HG03103 (cell line): ENCODE data around the gene PLXNA2.

ENCODE experiments used
- ATAC-seq: cut with Tn5 transposase; IDR thresholded peaks from one replicate; pipeline ENCODE4 v1.9.1; 2021; ENCODE audit warnings: low read depth; ENCODE audit not compliant: unreplicated experiment

PLXNA2 gene

DNA sequence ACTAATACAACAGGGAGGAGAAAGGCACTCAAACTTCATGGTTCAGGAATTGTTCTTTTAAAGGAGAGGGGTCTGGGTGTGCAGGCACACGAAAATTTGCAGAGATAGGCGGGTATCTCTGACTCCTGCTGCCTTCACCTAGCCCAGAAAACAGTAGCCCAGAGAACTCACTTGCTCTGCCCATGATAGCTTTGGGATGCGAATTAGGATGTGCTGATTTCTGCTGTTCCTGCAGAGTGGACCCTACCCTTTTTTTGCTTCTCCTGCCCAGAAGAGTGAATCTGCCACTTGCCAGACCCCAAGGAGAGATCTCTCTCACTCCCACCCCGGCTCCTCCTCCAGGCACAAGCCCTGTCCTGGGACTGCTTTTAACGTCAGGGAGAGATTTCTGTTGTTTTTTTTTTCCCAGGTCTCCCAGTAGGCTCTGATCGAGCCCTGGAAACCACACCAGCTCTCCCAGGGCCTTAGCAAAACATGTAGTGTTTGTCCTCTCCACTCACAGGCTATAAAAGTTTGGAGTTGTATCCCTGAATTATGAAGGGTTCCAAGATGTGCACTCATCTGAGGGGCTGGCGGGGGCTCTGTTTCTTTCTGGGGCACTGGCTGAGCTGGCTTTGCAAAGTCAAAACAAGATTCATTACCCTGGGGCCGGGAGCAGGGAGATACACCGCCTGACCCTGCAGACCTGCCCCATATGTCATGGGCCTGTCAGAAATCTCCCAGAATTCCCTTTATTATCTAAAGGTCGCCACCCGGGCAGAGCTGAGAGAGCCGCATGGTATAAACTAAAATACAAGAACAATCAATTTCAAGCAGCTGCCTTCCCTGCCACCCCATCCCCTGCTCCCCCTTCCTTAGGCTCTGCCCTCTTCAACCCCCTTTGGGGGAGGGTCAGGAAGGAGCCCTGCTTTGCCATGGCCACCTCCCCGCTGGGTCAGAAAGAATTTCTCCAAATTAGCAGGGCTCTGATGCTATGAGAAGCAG, 17.9 kb downstream of the PLXNA2 start:
- no peak for ATAC-seq

DNA sequence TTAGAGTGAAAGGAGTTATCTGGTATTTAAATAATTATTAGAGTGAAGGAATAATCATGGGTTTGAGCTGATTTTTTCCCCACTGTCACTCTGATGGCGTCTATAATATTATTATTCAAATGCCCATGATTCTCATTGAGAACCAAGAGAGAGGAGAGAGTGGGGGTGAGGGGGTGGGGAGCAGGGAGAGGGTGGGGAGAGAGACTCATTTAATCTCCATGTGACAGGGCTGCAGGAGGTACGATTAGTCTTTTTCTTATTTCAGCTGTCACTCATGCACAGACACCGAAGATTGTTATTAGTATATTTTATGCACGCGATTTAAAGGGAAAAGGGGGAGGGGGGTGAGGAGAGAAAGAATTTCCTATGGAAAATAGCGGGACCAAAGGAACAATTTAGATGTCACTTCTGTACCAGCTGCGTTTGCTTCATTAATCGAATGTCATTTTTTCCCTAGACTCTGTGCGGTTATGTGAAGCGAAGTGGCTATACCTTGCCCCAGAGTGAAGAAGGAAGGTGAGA, 19.9 kb downstream of the PLXNA2 start:
- ATAC-seq = no peak

DNA sequence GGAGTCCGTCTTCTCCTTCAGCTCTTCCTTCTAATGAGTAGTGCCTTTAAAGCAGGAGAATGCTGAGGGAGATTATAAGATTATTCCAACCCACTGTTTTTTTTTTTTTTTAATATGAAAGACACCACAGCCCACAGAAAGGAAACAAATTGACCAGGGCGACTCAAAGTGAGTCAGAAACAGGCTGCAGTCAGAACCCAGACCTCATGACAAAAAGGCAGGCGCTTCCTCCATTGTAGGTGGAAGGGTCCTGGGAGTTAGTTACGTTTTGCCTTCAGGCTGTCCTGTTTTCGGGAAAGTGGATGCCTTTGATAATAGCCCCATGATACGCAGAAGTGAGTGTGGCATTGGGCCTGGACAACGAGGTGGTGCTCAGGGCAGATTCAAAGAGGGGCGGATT, 21.0 kb downstream of the PLXNA2 start:
- no peak for ATAC-seq

DNA sequence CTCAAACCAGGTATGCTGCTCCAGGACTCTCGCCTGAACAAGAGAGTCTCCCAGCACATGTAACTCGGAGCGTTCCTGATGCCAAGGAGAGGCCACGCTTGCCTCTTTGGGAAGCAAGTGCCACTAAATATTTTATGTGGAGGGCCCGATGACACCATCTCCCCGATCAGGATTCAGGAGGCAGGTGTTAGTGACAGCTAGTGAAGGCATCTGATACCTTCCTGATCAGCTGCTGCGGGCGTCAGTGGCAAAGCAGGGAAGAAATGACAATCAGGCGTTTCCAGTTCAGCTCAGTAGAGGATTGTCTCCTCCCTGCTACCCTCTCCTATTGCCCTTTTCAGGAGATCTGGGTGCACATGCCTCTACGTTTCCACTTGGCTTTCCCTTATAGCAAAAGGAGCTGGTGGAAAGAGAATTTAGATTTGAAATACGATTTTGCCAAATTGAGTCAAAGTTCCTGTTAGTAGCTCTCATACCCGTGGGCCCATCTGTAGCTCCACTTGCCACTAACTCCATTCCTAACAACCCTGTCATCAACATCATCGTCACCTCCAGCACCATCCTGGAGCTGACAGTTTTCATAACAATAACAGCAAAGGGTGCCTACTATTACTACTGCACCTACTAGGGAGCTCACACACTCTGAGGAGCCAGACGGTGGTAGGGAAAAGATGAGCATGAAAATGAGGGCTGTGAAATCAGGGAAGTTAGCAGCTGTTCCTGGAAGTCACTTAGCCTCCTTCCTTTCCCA, 21.6 kb downstream of the PLXNA2 start:
- no peak for ATAC-seq

DNA sequence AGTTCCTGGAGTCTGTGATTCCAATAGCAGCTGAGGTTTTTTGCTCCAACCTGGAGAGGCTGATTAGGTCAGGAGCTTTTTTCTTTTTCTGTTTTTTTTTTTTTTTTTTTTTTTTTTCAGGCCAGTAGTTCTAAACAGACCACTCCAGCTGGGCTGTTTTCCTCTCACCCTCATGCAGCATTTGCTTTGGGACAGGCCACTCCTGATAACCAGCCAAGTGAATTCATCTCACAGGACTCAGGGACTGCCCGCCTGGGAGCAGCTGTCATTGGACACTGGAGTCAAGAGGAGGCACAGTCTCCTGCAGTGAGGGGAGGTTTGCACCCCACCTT, 22.9 kb downstream of the PLXNA2 start:
- ATAC-seq = no peak

DNA sequence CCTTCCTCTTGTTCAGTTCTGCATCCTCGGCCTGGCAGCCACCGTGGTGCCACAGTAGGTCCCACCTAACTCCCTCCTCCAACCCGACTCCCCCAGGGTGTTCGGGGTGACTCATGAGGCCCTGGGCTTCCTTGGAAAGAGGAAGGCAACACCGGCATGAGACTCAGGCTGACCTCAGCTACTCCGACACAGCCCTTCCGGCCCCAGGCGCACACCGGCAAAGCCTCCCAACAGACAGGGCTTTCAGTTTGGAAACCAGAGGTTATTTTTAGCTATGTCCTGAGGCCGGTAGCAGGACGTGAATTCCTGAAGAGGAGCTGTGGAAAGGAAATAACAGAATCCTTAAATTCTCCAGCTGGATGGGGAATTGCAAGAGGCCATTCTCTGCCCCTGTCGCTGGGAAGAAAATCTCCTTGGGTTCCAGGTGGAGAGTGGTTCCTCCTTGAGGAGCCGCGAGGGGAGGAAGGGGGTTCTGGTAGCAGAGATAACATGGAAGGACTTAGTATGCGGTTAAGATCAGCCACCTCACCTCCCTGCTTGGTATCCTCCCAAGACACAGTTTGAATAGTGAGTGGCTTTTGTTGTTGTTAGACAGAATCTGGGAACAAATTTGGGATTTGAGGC, 24.4 kb downstream of the PLXNA2 start:
- ATAC-seq = no peak

DNA sequence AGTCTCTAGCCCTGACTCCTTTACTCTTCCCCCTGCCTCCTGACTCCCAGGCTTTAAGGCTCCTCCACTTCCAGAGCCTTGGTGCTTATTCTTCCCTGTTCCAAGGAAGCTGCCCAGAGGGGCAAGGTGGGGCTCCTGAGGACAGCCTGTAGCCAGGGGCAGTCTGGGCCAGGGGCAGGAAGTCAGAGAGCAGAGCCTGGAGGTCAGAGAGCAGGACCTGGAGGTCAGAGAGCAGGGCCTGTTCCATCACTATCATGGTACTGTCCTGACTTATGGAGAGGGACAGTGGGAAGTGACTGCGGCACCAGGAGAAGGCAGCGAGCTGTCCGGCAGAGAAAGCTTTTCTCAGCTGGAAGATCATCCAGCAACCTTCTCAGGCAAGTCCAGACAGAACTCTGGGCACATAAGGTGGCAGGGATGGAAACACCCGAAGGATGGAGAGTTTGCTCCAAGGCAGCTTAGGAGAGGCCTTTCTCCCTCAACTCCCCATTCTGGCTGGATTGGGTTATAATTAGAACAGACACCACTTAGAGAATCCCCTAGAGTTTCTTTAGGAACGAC, 25.0 kb downstream of the PLXNA2 start:
- no peak for ATAC-seq

DNA sequence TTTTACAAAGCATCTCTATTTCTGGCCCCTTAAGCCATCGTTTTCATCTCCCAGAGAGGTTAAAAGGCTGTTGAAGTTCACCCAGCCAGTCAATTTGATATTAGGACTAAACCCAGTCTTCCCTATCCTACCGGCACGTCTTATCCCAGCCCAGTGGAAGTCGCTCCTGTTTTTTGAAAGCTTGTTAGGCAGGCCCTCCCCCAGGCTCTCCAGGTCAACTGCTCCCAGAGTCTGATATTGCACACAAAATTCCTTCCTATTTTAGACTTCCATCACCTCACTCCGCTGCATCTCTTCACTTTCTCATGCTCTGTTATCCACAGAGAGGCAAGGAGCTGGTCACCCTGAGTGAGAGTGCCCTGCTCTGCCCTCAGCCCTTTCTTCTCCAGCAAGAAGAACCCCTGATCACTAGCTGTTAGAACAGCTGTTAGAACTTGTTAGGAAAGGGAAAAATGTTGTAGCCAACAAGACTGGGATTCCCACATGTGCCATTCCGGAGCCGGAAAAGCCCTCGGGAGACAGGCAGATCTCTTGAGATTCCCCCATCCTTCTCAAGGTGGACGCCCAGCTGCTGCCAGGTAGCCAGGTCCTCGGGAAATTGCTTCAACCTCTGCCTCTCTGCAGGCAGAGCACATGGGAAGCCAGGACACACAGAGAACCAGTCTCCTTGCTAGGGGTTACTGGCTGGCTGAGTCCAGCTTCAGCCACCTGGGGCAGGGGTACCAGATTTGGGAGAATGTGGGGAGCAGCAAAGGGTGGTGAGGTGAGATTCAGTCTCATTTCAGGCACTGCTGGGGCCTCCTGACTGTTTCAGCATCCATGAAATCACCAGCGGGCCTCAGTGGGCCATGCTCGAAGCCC, 25.7 kb downstream of the PLXNA2 start:
- ATAC-seq = no peak

DNA sequence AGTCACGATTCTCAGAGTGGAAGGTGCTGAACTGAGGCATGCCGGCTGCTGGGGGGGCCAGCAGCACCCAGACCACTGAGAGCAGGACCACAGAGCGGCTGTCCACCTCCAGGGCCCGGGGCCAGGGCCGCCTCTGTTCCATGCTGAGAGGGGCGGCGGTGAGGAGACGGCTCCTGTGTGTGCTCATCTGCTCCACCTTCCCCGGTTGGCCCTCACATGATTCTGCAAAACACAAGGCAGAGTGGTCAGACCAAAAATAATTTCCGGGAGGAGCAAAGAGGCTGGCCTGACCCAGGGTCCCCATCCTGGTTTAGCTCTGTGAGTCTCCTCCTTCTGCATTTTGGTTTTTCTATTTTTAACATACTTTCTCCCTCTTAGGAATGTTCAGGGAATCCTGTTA, 26.4 kb downstream of the PLXNA2 start:
- ATAC-seq = no peak

DNA sequence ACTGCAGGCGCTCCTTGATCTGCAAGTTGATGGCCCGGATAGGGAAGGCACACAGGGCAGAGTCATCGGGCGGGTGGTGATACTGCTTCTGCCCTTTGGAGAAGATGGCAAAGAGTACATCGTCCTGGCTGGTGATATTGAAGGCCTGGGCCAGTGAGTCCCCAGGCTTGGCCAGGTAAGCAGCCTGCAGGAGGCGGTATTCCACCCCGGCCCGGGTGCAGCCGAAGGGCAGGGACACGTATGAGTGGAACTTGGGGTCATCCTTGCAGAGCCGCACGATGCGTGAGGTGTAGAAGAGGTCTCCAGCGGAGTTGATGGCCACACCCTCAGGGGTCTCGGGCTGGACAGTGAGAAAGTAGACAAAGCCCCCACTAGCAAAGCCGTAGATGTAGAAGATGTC, 27.4 kb downstream of the PLXNA2 start:
- ATAC-seq = no peak

DNA sequence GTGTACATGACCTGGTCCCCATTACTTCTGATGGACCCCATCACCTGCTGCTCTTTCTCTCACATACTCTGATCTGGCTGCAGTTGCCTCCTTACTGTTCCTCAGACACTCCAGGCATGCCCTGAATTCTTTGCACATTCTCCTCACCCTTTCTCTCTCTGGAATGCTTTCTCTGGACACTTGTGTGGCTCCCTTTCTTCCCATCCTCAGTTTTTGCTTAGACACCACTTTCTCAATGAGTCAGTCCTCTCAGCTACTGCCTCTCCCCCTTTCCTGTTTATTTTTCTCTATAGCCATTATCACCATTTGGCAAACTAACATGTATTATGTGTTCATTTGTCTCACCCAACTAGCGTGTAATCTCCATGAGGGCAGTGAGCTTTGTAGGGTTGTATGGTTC, 28.1 kb downstream of the PLXNA2 start:
- ATAC-seq = no peak

DNA sequence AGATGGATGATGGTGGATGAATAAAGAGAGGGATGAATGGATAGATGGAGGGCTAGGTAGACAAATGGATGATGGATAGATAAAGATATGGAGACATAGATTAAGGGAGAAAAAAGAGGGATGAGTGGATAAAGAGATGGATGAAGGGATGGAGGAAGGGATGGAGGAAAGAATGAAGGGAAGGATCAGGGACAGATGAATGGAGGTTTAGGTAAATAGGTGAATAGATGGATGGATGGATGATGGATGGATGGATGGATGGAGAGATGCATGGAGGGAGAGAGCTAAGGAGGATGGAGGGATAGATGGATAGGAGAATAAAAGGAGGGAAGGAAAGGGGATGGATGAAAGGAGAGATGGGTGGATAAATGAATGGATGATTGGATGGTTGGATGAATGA, 28.8 kb downstream of the PLXNA2 start:
- no peak for ATAC-seq

DNA sequence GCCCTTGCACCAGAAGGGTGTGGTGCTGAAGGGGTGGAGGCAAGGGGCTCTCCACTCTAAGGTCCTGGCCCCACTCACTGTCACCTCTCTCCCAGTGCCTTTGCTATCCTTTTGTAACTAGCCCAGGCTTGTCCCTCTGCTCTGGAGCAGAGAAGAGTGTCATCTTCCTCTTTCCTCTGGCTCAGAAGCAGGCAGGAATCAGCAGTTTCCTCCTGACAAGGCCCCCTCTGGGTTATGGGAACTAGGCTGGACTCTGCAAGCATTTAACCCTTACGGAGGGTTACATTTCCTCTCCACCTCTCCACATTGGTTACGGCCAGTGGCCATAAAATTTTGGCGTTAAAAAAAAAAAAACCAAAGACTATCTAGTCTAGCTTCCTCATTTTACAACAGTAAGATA, 30.4 kb downstream of the PLXNA2 start:
- ATAC-seq = no peak

DNA sequence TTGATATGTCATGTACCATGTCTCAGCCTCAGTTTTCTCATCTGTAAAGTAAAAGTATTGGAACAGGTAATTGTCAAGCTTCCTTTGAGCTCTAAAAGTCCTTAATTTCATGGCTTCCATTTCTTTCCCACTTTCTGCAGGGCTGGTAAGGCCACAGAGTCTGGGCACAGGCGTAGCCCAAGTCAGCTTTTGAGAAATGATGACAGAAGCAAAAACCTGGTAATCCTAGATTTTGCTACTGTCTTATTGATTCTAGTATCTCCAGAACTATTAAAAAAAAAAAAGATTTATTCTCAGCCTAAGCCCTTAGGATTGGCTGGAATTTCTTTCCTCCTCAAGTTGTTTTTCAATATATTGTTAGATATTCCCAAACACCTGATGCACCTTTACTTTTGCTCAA, 31.3 kb downstream of the PLXNA2 start:
- no peak for ATAC-seq

DNA sequence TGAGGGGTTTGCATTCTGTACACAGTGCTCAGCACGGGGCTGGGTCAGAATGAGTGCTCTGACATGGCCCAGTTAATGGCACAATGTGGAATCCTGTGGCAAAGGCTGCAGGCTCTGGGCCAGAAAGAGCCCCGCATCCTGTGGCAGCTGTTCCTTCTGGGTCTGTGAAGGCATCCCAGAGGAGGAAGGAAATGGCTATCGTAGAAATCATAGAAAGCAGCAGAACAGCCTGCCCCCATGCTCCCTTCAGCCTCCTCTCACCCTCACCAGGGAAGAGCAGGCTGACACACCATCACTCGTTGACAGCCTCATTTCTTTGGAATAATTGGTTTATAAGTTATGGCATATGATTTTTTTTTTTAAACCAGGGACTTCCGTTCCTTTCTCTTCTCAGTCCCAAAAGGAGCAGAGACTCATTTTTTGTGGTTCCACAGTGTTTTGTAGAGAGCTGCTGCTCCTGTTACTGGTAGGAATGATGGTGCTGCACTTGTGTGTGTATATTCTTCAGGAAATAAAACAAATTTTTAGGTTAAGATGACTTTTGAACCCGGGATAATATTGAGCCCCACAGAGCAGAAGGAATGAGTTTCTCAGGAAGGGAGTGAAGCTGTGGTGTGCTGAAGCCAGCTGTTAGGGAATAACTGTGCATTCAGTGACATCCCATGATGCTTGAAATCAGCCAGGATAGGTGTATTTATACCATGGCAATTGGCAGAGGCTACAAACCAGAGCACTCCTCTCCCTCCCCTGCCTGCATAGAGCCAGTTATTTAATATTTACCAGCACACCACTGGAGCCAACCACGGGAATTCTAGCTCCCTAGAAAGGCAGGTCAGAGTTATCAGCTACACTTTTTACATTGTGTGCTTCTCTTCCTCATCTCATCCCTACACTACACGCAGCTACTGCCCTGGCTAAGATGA, 32.0 kb downstream of the PLXNA2 start:
- ATAC-seq = no peak

DNA sequence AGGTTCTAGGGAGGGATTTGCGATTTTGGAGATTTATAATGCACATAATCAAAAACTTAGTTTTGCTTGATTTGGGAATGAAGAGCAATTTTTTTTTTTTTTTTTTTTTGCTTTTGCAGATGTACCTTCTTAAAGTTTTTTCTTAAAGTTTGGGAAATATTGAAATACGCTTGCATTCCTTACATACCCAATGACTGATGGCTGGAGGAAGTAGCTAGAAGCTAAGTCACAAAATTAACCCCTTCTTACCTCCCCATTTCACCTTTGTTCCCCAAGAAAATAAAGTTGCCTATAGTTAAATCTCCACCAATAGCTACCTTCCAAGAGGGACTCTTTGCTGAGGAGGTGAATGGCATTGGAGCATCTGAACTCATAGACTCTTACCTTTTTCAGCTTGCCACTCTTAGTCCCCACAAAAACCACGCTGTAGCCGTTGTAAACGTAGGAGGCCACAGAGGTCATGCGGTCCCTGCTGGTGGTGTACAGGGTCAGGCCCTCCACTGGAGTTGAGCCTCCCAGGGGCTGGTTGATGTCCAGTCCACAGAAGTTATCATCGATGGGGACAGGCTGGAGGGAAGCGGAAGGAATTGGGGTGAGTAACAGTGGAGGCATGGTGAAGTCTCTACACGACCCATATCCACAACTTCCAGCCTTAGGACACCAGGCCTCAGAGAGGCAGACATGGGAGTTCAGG, 34.1 kb downstream of the PLXNA2 start:
- ATAC-seq = no peak

DNA sequence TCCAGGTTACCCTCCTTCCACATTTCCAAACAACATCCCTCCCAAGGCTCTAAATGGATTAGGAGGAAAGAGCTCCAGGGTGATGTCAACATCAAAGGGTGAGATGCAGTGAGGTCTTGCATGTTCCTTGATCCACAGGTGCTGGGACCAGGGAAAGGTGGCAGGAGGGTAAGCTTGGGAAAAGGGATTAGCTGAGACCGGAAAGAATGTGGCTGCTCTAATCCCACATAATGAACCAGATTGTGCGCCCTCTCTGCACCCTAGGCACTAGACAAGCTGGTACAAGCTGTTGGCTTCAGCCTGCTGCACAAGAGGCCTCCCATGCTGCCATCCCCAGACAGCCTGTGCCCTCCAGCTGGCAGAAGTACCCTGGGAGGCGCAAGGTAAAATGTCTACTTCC, 34.9 kb downstream of the PLXNA2 start:
- no peak for ATAC-seq

DNA sequence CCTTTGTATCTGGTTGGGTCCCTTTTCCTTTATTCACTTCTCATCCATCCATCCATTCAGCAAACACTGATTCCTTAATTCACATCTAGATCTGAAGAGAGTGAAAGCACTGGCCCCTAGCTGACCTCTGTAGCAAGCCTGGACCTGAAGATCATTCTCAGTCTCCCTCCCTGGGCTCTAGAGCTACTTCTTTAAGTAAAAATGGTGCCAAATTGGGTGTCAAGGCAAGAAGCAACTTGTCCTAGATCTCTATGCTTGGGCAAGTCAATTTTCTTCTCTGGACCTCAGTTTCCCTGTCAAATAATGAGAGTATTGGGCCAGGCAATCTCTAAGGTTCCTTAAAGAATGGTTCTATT, 36.1 kb downstream of the PLXNA2 start:
- ATAC-seq = no peak
